ENCODE measurements around the gene PHOSPHO1.

Gene PHOSPHO1

GRCh38 chr17:49224198-49224996, 6.2 kb downstream of the PHOSPHO1 start (continued):
- TF ChIP-seq ZBTB11 (tag by site-specific recombination; conservative IDR thresholded peaks at IDR 0.05; ENCODE audit: low read depth) (no peak), ZNF211 (tag by site-specific recombination; IDR thresholded peaks at IDR 0.05; ENCODE audit: low read depth) (no peak)

- peak overlapping the region; percentile 21 for H3K4me3 ChIP-seq (ENCODE audit: low read depth, low read length)
- no peak overlapping the region for H3K27ac ChIP-seq (ENCODE audit: extremely low read depth, low read depth, low read length)
- no peaks in the 10 kb centered on the region; the same call in 1 of the 2 replicates for H3K4me1 ChIP-seq (ENCODE audit: control insufficient read depth, insufficient read depth, low read length)
- ChIA-PET CTCF (interaction anchor here (0.6 to 6.3 kb wide), 9 partner anchors 9 to 294 kb away, joined by 3 to 63 read pairs (median 3); no protein-coding TSS in a partner anchor), POLR2A (interaction anchor here (0.6 kb wide), 1 partner anchor 327 kb away, joined by 3 read pairs; no protein-coding TSS in a partner anchor)
- no peaks in the 10 kb centered on the region for H3K9me3 ChIP-seq (ENCODE audit: control insufficient read depth, insufficient read depth, low read depth, low read length)
- H3K36me3 ChIP-seq (ENCODE audit: control insufficient read depth in 2 of 2, insufficient read depth in 1 of 2, low read length in 2 of 2), result no peaks in the 10 kb centered on the region
- TF ChIP-seq ZBTB49 (tag by site-specific recombination; IDR thresholded peaks at IDR 0.05; ENCODE audit: low read depth), result no peak
- TF ChIP-seq MYNN (tag by site-specific recombination; IDR thresholded peaks at IDR 0.05; ENCODE audit: borderline replicate concordance), result no peak
- TF ChIP-seq ZNF2 (tag by site-specific recombination; IDR thresholded peaks at IDR 0.05), result 0 out of 2 replicates have a peak, but pooled peaks have one; percentile 64
- no peak for TF ChIP-seq ZNF133 (tag by site-specific recombination; IDR thresholded peaks at IDR 0.05)
- TF ChIP-seq GFI1B (tag by site-specific recombination; IDR thresholded peaks at IDR 0.05), result no peak
- no peak for TF ChIP-seq ZNF211 (tag by site-specific recombination; IDR thresholded peaks at IDR 0.05; ENCODE audit: low read depth)
- no peak for TF ChIP-seq ZNF701 (tag by site-specific recombination; IDR thresholded peaks at IDR 0.05)
- 0 out of 2 replicates have a peak, but pooled peaks have one; percentile 81 for TF ChIP-seq SCRT1 (tag by site-specific recombination; IDR thresholded peaks at IDR 0.05; ENCODE audit: borderline replicate concordance)
- TF ChIP-seq ZNF140 (tag by site-specific recombination; IDR thresholded peaks at IDR 0.05), result no peak
- TF ChIP-seq RBAK (tag by site-specific recombination; IDR thresholded peaks at IDR 0.05), result no peak
- peak; percentile 22 for TF ChIP-seq ZNF654 (tag by site-specific recombination; IDR thresholded peaks at IDR 0.05; ENCODE audit: low read depth)
- TF ChIP-seq ZFP37 (tag by site-specific recombination; IDR thresholded peaks at IDR 0.05), result no peak
- TF ChIP-seq ZNF48 (tag by site-specific recombination; IDR thresholded peaks at IDR 0.05), result no peak
- TF ChIP-seq ZNF184 (tag by site-specific recombination; IDR thresholded peaks at IDR 0.05), result no peak
- TF ChIP-seq, protein P1, sequence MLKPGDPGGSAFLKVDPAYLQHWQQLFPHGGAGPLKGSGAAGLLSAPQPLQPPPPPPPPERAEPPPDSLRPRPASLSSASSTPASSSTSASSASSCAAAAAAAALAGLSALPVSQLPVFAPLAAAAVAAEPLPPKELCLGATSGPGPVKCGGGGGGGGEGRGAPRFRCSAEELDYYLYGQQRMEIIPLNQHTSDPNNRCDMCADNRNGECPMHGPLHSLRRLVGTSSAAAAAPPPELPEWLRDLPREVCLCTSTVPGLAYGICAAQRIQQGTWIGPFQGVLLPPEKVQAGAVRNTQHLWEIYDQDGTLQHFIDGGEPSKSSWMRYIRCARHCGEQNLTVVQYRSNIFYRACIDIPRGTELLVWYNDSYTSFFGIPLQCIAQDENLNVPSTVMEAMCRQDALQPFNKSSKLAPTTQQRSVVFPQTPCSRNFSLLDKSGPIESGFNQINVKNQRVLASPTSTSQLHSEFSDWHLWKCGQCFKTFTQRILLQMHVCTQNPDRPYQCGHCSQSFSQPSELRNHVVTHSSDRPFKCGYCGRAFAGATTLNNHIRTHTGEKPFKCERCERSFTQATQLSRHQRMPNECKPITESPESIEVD (tag by site-specific recombination; IDR thresholded peaks at IDR 0.05), result no peak
- TF ChIP-seq ZNF600 (tag by site-specific recombination; IDR thresholded peaks at IDR 0.05), result no peak
- TF ChIP-seq ZBTB7A (tag by site-specific recombination; IDR thresholded peaks at IDR 0.05; ENCODE audit: low read depth), result no peak
- peak; percentile 80 for TF ChIP-seq ZBTB10 (tag by site-specific recombination; IDR thresholded peaks at IDR 0.05)
- TF ChIP-seq ZBTB8A (tag by site-specific recombination; IDR thresholded peaks at IDR 0.05), result no peak
- TF ChIP-seq ZNF18 (tag by site-specific recombination; IDR thresholded peaks at IDR 0.05), result no peak
- TF ChIP-seq ZNF175 (tag by site-specific recombination; IDR thresholded peaks at IDR 0.05), result no peak
- TF ChIP-seq ZNF169 (tag by site-specific recombination; IDR thresholded peaks at IDR 0.05), result no peak
Measured at GRCh38 chr17:49223517-49224197, 6.9 kb downstream of the PHOSPHO1 start.

All from HEK293 (cell line).